Measurements from ENCODE around the gene ERG28. TPM values are rescaled to one million over a fixed set of nuclear protein-coding genes. Genes with fewer than 3 reads are reported as not detected.
"Not testable (repeated sequence)": the region's sequence is repeated elsewhere in the genome, so short reads cannot be mapped to it uniquely, and the experiment has no call there.

Gene ERG28
- total and polyA plus RNA-seq, 2 experiments from 2014 or later = 38.4 to 74.4 TPM

DNA sequence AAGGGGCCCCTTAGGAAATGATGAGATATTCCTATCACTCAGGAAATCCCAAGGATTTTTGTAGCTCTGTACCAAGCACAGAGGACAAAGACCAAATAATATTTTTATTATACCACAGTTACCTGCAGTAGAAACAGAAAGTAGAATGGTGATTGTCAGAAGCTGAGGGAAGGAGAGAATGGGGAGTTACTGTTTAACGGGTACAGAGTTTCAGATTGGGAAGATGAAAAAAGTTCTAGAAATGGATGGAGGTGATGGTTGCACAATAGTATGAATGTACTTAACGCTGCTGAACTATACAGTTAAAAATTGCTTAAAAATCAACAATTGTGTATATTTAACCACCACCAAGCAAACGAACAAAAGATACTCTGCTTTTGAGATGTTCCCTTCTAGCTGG is 58.2 kb downstream of the ERG28 start:
- H3K4me2 ChIP-seq = peak overlapping the region; percentile 37

DNA sequence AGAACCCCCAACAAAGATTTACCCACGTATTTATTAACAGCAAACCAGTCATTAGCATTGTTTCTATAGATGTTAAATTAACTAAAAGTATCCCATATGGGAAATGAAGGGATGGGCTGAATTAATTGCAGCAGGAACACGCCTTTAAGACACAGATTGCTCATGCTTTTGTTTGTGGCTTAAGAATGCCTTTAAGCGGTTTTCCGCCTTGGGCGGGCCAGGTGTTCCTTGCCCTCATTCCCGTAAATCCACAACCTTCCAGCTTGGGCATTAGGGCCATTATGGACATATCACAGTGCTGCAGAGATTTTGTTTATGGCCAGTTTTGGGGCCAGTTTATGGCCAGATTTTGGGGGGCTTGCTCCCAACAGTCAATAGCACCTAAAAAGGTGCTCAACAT is 59.6 kb downstream of the ERG28 start:
- 90% methylated on average over 6 of the region's 6 CpGs for whole genome bisulfite sequencing (ENCODE audit: low lambda C conversion rate, missing lambda C conversion rate)
- H3K36me3 ChIP-seq (replicated peaks; ENCODE audit: insufficient read depth, low read depth); H2AFZ ChIP-seq; H3K4me3 ChIP-seq; H3K9me2 ChIP-seq (replicated peaks; ENCODE audit: insufficient read depth); H3K79me2 ChIP-seq; H4K20me1 ChIP-seq (ENCODE audit: insufficient read depth, poor library complexity, severe bottlenecking); H3K27me3 ChIP-seq; H3K9me3 ChIP-seq (ENCODE audit: low read depth); H3K27ac ChIP-seq; H3K4me2 ChIP-seq; H3K4me1 ChIP-seq (ENCODE audit: insufficient read depth); DNase-seq (ENCODE audit: low spot score): not testable (repeated sequence)

More for the DNA sequence above, 58.2 kb downstream of the ERG28 start:
- DNase-seq (ENCODE audit: low spot score) = no peak
- Histone ChIP-seq H3K27ac (no peak overlapping the region), H3K36me3 (replicated peaks; ENCODE audit: insufficient read depth, low read depth) (no peaks in the 10 kb centered on the region), H3K79me2 (peaks cover 4% of the 10 kb centered on the region), H4K20me1 (ENCODE audit: insufficient read depth, poor library complexity, severe bottlenecking) (no peaks in the 10 kb centered on the region), H3K9me3 (ENCODE audit: low read depth) (no peaks in the 10 kb centered on the region), H3K9me2 (replicated peaks; ENCODE audit: insufficient read depth) (no peaks in the 10 kb centered on the region), H3K4me3 (no peak overlapping the region), H2AFZ (no peak overlapping the region), H3K27me3 (no peaks in the 10 kb centered on the region), H3K4me1 (ENCODE audit: insufficient read depth) (peaks cover 11% of the 10 kb centered on the region)
- WGBS (ENCODE audit: low lambda C conversion rate, missing lambda C conversion rate) = 72% methylated on average over 3 of the region's 3 CpGs
- TF ChIP-seq, protein P1, sequence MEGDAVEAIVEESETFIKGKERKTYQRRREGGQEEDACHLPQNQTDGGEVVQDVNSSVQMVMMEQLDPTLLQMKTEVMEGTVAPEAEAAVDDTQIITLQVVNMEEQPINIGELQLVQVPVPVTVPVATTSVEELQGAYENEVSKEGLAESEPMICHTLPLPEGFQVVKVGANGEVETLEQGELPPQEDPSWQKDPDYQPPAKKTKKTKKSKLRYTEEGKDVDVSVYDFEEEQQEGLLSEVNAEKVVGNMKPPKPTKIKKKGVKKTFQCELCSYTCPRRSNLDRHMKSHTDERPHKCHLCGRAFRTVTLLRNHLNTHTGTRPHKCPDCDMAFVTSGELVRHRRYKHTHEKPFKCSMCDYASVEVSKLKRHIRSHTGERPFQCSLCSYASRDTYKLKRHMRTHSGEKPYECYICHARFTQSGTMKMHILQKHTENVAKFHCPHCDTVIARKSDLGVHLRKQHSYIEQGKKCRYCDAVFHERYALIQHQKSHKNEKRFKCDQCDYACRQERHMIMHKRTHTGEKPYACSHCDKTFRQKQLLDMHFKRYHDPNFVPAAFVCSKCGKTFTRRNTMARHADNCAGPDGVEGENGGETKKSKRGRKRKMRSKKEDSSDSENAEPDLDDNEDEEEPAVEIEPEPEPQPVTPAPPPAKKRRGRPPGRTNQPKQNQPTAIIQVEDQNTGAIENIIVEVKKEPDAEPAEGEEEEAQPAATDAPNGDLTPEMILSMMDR (IDR thresholded peaks at IDR 0.05; ENCODE audit: poor library complexity) = no peak
- TF ChIP-seq EZH2 (IDR thresholded peaks at IDR 0.05; ENCODE audit: borderline replicate concordance) (no peak), EZH2phosphoT487 (IDR thresholded peaks at IDR 0.05; ENCODE audit: low read depth, severe bottlenecking, unreplicated experiment) (no peak)

DNA sequence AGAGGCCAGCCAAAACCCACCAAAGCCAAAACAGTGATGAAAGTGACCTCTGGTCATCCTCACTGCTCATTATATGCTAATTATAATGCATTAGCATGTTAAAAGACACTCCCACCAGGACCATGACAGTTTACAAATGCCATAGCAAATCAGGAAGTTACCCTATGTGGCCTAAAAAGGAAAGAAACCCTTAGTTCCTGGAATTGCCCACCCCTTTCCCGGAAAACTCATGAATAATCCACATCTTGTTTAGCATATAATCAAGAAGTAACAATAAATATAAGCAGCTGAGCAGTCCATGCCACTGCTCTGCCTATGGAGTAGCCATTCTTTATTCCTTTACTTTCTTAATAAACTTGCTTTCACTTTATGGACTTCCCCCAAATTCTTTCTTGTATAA is 60.6 kb downstream of the ERG28 start:
- H3K27me3 ChIP-seq; H4K20me1 ChIP-seq (ENCODE audit: insufficient read depth, poor library complexity, severe bottlenecking): not testable (repeated sequence)
- WGBS (ENCODE audit: low lambda C conversion rate, missing lambda C conversion rate) = 100% methylated on average over 1 of the region's 1 CpG

More for the DNA sequence above, 60.6 kb downstream of the ERG28 start:
- not testable (repeated sequence) for H3K9me3 ChIP-seq (ENCODE audit: low read depth); H3K4me2 ChIP-seq; H3K9me2 ChIP-seq (replicated peaks; ENCODE audit: insufficient read depth); H3K4me1 ChIP-seq (ENCODE audit: insufficient read depth); H3K79me2 ChIP-seq; H3K27ac ChIP-seq; DNase-seq (ENCODE audit: low spot score); H2AFZ ChIP-seq; H3K4me3 ChIP-seq; H3K36me3 ChIP-seq (replicated peaks; ENCODE audit: insufficient read depth, low read depth)

Small RNA genes lying within 50 kb of the gene (small RNA-seq; reads per million reads assigned to genes)
- gene RNA5SP387 = 0.16 reads per million

Other genes starting within 250 kb of the ERG28 start
- 68.9 and 89.0 TPM in 2 replicates for gene JDP2, start 232.9 kb downstream of the ERG28 start, total RNA-seq
- 79.9 and 85.4 TPM in 2 replicates for gene JDP2, start 232.9 kb downstream of the ERG28 start, polyA plus RNA-seq
- 0.60 TPM in 1 of 2 replicates, not detected in the other for gene BATF, start 138.4 kb downstream of the ERG28 start, total RNA-seq
- gene BATF, start 138.4 kb downstream of the ERG28 start, polyA plus RNA-seq = 3.1 and 3.6 TPM in 2 replicates
- gene FLVCR2, start 82.3 kb downstream of the ERG28 start, total RNA-seq = 10.1 and 16.1 TPM in 2 replicates
- 7.7 and 9.5 TPM in 2 replicates for gene FLVCR2, start 82.3 kb downstream of the ERG28 start, polyA plus RNA-seq
- 8.9 and 14.3 TPM in 2 replicates for gene TTLL5, start 370 bp upstream of the ERG28 start, total RNA-seq
- gene TTLL5, start 370 bp upstream of the ERG28 start, polyA plus RNA-seq = 11.1 and 14.2 TPM in 2 replicates

Data from hepatocyte (in vitro differentiated cells).